PC-9 (cell line): ENCODE measurements around the gene ERBB2. TPM values are rescaled to one million over a fixed set of nuclear protein-coding genes. Genes with fewer than 3 reads are reported as not detected.

Experiments used
- BruUV-seq: library from RNA; stranded (reverse); fragments of 400-500 nt; replicated peaks from 2 replicates; lab custom pipeline; 2021; lab: Mats Ljungman, UMichigan
- CTCF ChIA-PET: fragments of 300-600 bp; sonication (Branson Sonifier 250); formaldehyde crosslinking; loops from one replicate; lab custom pipeline; 2022; ENCODE audit warnings: antibody characterized with exemption; lab: Charles Lee
- POLR2A ChIA-PET: fragments of 300-600 bp; sonication (Branson Sonifier 250); formaldehyde crosslinking; loops from one replicate; lab custom pipeline; 2022; ENCODE audit warnings: antibody characterized with exemption; ENCODE audit not compliant: unreplicated experiment; lab: Charles Lee
- DNase-seq, 2 experiments: peaks; one replicate each; pipeline versions ENCODE4 v3.0.0 to v3.0.0-alpha.2; 2015 to 2022; ENCODE audit warnings: mixed read lengths in 1 of 2
- H2AFZ ChIP-seq: fragments of 200-600 bp; sonication (generic); 2 replicates; pipeline ENCODE4 v1.8.1; 2017; ENCODE audit warnings: antibody characterized with exemption
- H3F3A ChIP-seq: fragments of 200-600 bp; sonication (generic); 2 replicates; pipeline ENCODE4 v1.8.1; 2017; ENCODE audit warnings: antibody characterized with exemption, mild to moderate bottlenecking, low read depth; ENCODE audit not compliant: insufficient read depth
- H3K27ac ChIP-seq: fragments of 200-600 bp; sonication (generic); 2 replicates; pipeline ENCODE4 v1.6.1; 2016; ENCODE audit warnings: mixed run types
- H3K27me3 ChIP-seq: fragments of 200-600 bp; sonication (generic); 2 replicates; pipeline ENCODE4 v1.6.1; 2016; ENCODE audit warnings: low read depth, mixed run types; ENCODE audit not compliant: insufficient read depth
- H3K36me3 ChIP-seq: fragments of 200-600 bp; sonication (generic); 2 replicates; pipeline ENCODE4 v1.6.1; 2016; ENCODE audit warnings: low read depth, mixed run types
- H3K4me1 ChIP-seq: fragments of 200-600 bp; sonication (generic); replicated peaks from 2 replicates; pipeline ENCODE4 v1.6.1; 2016; ENCODE audit warnings: mixed run types; ENCODE audit not compliant: insufficient read depth
- H3K4me2 ChIP-seq: fragments of 200-600 bp; sonication (generic); 2 replicates; pipeline ENCODE4 v1.6.1; 2017; ENCODE audit warnings: mixed run types
- H3K4me3 ChIP-seq: fragments of 200-600 bp; sonication (generic); 2 replicates; pipeline ENCODE4 v1.6.1; 2016; ENCODE audit warnings: mixed run types
- H3K79me2 ChIP-seq: fragments of 200-600 bp; sonication (generic); 2 replicates; pipeline ENCODE4 v1.6.1; 2017; ENCODE audit warnings: low read depth, mixed run types
- H3K9me2 ChIP-seq: fragments of 200-600 bp; sonication (generic); 2 replicates; pipeline ENCODE4 v1.8.1; 2017; ENCODE audit warnings: mild to moderate bottlenecking; ENCODE audit not compliant: insufficient read depth
- H3K9me3 ChIP-seq: fragments of 200-600 bp; sonication (generic); 2 replicates; pipeline ENCODE4 v1.8.1; 2016; ENCODE audit warnings: low read depth; ENCODE audit not compliant: insufficient read depth
- H4K20me1 ChIP-seq: fragments of 200-600 bp; sonication (generic); 2 replicates; pipeline ENCODE4 v1.8.1; 2017; ENCODE audit not compliant: insufficient read depth
- EZH2 ChIP-seq: fragments of 200-600 bp; sonication (generic); IDR thresholded peaks from 2 replicates; pipeline ENCODE4 v1.8.0; 2017; ENCODE audit warnings: antibody characterized with exemption, low read depth
- intact Hi-C: fragments of 100-400 bp; cut with micrococcal nuclease; formaldehyde crosslinking; loops from one replicate; pipeline ENCODE4 v1.10.0; 2022; ENCODE audit not compliant: unreplicated experiment
- total RNA-seq: library from RNA; stranded (reverse); gene quantifications from 2 replicates; pipeline ENCODE4 v1.2.3, GENCODE V29; 2021
- TF ChIP-seq, protein P1 (sequence below): fragments of 200-600 bp; sonication (generic); conservative IDR thresholded peaks from 2 replicates; pipeline ENCODE4 v1.6.1; 2017; ENCODE audit warnings: mixed run types, antibody characterized with exemption, mild to moderate bottlenecking, moderate library complexity

ERBB2 gene
- total RNA-seq, 1 experiment from 2014 or later: 90.6 TPM

DNA sequence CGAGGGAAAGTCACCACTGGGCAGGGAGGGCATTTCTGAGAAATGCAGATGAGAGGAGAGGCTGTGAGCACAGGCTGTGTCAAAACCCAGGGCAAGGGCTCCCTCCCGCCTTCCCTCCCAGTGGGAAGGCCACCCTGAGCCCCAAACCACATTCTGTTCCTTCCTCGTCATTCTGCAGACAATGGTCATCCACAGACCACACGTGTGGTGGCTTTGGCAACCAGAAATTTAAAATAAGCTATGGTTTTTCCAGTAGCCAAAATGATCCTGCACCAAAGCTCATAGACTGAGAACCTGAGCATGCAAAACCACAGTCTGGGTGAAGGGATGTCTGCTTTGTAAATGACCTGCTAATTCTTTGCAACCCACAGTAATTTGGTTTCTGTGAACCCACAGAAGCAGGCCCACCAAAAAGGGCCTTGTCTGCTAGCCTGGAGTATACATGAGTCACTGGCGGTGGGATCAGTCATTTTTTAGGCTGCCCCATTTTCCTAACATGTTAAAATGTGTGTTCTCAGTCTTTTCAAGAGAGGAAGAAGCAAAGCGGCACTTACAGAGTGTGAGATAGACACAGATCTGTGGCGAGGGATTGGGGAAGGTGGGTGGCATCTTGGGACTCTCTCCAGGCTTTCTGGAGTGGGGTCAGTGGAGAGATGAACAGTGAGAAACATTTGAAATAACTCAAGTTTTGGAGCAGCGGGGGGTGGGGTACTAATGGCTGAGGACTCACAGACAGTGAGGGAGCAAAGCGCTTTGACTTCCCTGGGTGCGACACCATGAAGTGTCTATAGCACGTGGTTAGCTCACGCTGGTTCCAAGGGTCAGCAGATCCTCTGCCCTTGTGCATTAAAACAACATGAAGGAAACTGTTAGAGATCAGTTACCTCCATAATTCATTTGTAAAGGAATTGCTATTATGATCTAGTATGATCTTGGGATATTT is 58.3 kb downstream of the ERBB2 start:
- CTCF ChIA-PET: no interaction called here
- no TSS peak for BruUV-seq
- no peak for TF ChIP-seq EZH2
- TF ChIP-seq, protein P1, sequence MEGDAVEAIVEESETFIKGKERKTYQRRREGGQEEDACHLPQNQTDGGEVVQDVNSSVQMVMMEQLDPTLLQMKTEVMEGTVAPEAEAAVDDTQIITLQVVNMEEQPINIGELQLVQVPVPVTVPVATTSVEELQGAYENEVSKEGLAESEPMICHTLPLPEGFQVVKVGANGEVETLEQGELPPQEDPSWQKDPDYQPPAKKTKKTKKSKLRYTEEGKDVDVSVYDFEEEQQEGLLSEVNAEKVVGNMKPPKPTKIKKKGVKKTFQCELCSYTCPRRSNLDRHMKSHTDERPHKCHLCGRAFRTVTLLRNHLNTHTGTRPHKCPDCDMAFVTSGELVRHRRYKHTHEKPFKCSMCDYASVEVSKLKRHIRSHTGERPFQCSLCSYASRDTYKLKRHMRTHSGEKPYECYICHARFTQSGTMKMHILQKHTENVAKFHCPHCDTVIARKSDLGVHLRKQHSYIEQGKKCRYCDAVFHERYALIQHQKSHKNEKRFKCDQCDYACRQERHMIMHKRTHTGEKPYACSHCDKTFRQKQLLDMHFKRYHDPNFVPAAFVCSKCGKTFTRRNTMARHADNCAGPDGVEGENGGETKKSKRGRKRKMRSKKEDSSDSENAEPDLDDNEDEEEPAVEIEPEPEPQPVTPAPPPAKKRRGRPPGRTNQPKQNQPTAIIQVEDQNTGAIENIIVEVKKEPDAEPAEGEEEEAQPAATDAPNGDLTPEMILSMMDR: no peak

DNA sequence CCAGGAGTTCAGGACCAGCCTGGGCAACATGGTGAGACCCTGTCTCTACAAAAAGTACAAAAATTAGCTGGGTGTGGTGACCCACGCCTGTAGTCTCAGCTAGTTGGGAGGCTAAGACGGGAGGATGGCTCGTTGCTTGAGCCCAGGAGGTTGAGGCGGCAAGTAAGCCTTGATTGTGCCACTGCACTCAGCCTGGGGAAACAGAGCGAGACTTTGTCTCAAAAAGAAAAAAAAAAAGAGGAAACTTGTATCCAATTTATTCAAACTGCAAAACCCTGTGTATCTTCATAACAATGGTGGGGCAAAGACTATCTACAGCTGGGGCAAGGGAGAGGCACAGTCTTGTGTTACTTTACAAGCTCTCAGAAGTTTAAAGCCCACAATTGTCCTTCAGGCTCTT is 59.3 kb downstream of the ERBB2 start:
- ChIA-PET POLR2A (no interaction called here), CTCF (no interaction called here)
- Histone ChIP-seq H3K9me2 (no peaks in the 10 kb centered on the region), H3K4me1 (peaks cover 8% of the 10 kb centered on the region; the same call in 1 of the 2 replicates), H3K4me3 (no peak overlapping the region), H3K4me2 (no peak overlapping the region), H3K36me3 (no peaks in the 10 kb centered on the region), H3F3A (peaks cover 7% of the 10 kb centered on the region; the same call in 1 of the 2 replicates), H4K20me1 (no peaks in the 10 kb centered on the region), H2AFZ (no peak overlapping the region), H3K27ac (no peak overlapping the region), H3K79me2 (no peaks in the 10 kb centered on the region), H3K9me3 (no peaks in the 10 kb centered on the region), H3K27me3 (no peaks in the 10 kb centered on the region)
- BruUV-seq: no TSS peak
- DNase-seq: no peak
- intact Hi-C loops: loop anchor here (10.0 kb wide), 2 partner anchors 166 to 196 kb away; partner anchors contain the start of genes LRRC3C and ORMDL3
- TF ChIP-seq EZH2: no peak
- TF ChIP-seq, protein P1: no peak

More for the DNA sequence above, 58.3 kb downstream of the ERBB2 start:
- H3K27ac ChIP-seq: no peak overlapping the region
- no peaks in the 10 kb centered on the region for H3K9me2 ChIP-seq
- no peaks in the 10 kb centered on the region for H3K27me3 ChIP-seq
- no peaks in the 10 kb centered on the region for H3K36me3 ChIP-seq
- H3K79me2 ChIP-seq: no peaks in the 10 kb centered on the region
- peaks cover 12% of the 10 kb centered on the region for H3K4me1 ChIP-seq
- H3K4me3 ChIP-seq: no peak overlapping the region
- POLR2A ChIA-PET: no interaction called here
- intact Hi-C loops: loop anchor here (10.0 kb wide), 2 partner anchors 167 to 197 kb away; partner anchors contain the start of genes LRRC3C and ORMDL3
- H4K20me1 ChIP-seq: no peaks in the 10 kb centered on the region
- H3K9me3 ChIP-seq: no peaks in the 10 kb centered on the region
- H3K4me2 ChIP-seq: no peak overlapping the region
- peaks cover 7% of the 10 kb centered on the region; the same call in 1 of the 2 replicates for H3F3A ChIP-seq
- no peak overlapping the region for H2AFZ ChIP-seq
- DNase-seq: no peak

DNA sequence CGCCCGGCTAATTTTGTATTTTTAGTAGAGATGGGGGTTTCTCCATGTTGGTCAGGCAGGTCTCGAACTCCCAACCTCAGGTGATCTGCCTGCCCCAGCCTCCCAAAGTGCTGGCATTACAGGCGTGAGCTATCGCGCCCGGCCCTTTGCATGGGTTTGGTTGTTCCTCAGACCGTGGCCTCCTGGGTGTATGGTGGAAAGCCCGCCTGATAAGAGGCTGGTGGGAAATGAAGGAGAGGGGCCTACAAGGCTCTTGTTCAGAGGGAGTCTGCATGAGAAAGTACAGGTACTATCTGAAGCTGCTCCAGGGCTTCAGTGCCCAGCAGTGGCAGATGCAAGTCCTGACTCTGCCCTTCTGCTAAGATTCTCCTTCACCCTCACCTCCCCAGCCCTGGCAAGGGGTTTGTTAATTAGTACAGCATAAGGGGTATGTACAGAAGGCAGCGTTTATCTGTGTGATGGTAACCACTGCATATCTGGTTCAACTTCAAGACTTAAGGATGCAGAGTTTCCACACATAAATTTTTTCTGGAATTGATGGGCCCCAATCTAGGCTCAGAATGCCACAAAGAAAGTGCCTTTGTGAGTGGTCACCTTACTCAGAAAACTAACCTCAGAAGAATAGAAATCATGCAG is 62.1 kb downstream of the ERBB2 start:
- no TSS peak for BruUV-seq
- TF ChIP-seq, protein P1: no peak
- no peak for TF ChIP-seq EZH2
- H3K4me1 ChIP-seq: no peaks in the 10 kb centered on the region
- POLR2A ChIA-PET: no interaction called here
- CTCF ChIA-PET: no interaction called here
- no peak overlapping the region for H2AFZ ChIP-seq
- intact Hi-C loops: loop anchor here (1.0 kb wide), 1 partner anchor 7 kb away; no protein-coding TSS in a partner anchor
- H3K4me3 ChIP-seq: no peak overlapping the region
- H3K9me3 ChIP-seq: no peaks in the 10 kb centered on the region; the same call in 1 of the 2 replicates
- no peaks in the 10 kb centered on the region for H3K36me3 ChIP-seq
- no peak overlapping the region for H3K27ac ChIP-seq
- H3F3A ChIP-seq: no peaks in the 10 kb centered on the region
- no peaks in the 10 kb centered on the region for H4K20me1 ChIP-seq
- H3K79me2 ChIP-seq: no peaks in the 10 kb centered on the region
- DNase-seq: no peak
- H3K9me2 ChIP-seq: no peaks in the 10 kb centered on the region
- H3K27me3 ChIP-seq: no peaks in the 10 kb centered on the region
- H3K4me2 ChIP-seq: no peak overlapping the region
